Stimulated activated CD4-positive, alpha-beta T cell treated with anti-CD3 and anti-CD28 coated beads, Interleukin-4, amount 100 ng/mL, for 24 hours (primary cell): ENCODE measurements around the gene ALPK3.
"Not testable (repeated sequence)": the region's sequence is repeated elsewhere in the genome, so short reads cannot be mapped to it uniquely, and the experiment has no call there.

Experiments
- DNase-seq: peaks from one replicate; pipeline ENCODE4 v3.0.0-alpha.2; 2020

Gene ALPK3

GRCh38 chr15:84855136-84855535 lies 38.0 kb downstream of the ALPK3 start:
- no peak for DNase-seq

GRCh38 chr15:84855765-84856164 lies 38.6 kb downstream of the ALPK3 start:
- DNase-seq, result no peak

DNA sequence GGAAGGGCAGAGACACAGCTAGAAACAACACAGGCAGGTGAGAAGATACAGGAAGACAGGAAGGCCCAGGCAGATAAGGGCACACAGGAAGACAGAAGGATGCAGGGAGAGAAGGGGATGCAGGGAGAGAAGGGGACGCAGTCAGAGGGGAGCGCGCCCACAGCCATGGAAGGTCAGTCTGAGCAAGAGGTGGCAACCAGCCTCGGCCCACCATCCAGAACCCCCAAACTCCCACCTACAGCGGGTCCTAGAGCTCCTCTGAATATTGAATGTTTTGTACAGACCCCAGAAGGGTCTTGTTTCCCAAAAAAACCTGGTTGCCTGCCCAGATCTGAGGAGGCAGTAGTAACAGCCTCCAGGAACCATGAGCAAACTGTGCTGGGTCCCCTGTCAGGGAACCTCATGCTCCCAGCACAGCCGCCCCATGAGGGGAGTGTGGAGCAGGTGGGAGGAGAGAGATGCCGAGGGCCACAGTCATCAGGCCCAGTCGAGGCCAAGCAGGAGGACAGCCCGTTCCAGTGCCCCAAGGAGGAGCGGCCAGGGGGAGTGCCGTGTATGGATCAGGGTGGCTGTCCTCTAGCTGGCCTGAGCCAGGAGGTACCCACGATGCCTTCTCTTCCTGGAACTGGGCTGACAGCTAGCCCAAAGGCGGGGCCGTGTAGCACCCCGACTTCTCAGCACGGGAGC lies 39.7 kb downstream of the ALPK3 start:
- DNase-seq, result no peak

- DNase-seq, result no peak
Measured at GRCh38 chr15:84857418-84858004, 40.4 kb downstream of the ALPK3 start.

GRCh38 chr15:84858231-84858630 lies 41.1 kb downstream of the ALPK3 start:
- no peak for DNase-seq

DNA sequence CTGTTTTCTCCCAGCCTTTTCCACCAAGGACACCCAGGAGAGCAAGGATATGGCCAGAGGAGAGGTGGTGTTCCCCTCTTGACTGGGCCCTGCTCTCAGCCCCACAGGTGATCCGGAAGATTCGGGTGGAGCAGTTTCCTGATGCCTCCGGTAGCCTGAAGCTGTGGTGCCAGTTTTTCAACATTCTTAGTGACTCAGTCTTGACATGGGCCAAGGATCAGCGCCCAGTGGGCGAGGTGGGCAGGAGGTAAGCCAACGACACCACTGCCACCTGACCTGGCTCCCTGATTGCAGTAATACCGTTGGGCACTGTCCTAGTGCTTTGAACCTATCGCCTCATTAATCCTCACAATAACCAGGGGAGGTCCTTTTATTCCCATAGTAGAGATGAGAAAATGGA lies 42.0 kb downstream of the ALPK3 start:
- no peak for DNase-seq

GRCh38 chr15:84859651-84860050 lies 42.5 kb downstream of the ALPK3 start:
- DNase-seq, result no peak

DNA sequence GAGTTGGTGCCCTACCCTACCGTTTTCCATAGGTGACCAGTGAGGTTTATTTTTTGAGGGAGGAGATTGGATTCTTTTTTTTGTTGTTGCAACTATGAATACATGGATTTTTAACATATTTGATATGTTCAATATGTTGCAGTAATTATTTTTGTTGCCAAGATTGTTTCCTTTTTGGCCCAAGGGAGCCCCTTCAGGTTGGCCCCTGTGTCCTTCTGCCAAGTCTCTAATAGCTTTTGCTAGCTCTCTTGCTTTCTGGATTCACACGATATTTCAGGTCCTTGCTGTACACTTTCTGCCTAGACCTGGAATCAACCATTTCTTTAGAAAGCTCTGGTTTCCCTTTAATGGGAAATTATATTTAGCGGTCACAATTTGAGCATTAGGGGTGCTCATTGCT lies 44.6 kb downstream of the ALPK3 start:
- no peak for DNase-seq

DNA sequence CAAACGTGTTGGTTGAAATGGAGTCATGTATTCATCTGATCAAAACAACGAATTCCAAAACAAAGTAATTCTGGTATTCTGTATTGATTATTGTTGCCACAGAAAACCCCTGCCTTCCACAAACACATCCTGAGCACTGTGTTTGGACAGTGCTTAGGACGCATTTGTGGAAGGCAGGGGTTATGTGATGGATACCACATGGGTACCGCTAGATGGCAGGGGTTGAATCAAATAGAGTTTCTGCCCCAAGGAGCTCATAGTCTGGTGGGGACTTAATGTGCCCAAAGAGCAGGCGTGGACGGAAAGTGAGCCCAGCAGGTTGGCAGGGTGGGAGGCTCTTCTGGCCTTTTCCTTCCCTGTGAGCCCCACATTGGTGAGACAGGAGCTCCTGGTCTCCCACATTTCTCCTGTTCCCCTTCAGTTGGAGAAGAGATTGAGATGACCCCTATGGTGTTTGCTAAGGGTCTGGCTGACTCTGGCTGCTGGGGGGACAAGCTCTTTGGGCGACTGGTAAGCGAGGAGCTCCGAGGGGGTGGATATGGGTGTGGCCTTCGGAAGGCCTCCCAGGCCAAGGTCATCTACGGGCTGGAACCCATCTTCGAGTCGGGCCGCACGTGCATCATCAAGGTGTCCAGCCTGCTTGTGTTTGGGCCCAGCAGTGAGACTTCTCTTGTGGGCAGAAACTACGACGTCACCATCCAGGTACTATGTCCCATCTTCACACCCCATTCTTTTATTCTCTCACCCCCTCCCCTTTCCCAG lies 45.2 kb downstream of the ALPK3 start:
- DNase-seq, result no peak

DNA sequence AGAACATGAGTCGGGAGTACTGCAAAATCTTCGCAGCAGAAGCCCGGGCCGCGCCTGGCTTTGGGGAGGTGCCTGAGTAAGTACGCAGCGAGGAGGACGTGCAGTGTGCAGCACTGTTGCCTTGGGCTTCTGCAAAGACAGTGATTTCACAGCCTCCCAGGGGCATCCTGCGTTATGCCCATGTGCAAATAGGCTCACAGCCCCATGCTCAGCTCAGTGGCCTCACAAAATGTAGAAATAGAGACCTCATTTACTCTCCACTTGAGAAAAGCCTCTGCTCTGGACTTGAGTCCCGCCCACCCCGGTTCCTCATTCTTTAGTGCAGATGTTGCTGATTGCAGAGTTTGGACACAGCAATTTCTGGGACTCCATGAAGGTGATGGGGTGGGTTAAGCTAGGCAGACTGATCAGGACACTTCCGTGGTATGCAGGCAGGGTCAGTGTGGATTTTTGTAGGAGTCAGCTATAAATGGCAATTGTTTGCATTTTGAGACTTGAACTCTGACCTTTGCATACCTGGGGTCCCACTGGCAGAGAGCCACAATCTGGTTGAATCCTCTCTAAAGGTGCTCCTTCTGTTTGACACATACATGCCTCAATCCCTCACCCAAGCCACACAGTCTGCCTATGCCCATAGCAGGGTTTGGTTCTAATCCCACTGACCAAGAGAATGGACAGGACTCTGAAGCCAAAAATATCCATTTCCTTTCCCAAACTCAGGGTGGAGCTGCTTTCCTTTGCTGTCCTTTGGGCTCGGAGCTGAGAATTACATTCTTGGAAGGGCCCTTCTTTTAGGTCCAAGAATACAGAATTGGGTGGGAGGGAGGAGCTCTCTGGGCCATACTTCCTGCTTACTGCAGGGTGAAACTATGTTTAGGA lies 46.6 kb downstream of the ALPK3 start:
- DNase-seq, result no peak

GRCh38 chr15:84864444-84864795 lies 47.3 kb downstream of the ALPK3 start:
- no peak for DNase-seq

DNA sequence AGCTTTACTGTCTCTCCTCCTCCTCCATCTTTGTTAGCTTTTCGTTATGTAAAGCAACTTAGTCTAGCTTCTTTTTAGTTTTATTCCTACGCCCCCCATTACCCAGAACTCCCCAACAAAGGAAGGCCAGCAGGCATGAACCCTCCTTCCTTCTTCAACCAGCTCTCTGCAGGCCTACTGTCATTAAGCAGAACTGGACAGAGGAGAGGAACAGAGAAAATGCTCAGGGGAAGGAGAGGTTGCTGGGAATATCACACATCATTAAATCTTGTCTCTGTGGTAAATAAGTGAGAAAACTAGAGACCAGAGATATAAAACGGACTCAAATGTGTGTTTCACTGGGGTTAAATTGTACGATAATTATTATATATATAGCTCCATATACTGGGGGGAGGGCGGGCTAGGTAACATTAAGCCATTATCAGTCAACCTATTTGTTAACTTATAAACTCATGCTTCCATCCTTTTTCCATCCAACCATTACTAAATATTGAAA lies 48.0 kb downstream of the ALPK3 start:
- DNase-seq, result no peak

DNA sequence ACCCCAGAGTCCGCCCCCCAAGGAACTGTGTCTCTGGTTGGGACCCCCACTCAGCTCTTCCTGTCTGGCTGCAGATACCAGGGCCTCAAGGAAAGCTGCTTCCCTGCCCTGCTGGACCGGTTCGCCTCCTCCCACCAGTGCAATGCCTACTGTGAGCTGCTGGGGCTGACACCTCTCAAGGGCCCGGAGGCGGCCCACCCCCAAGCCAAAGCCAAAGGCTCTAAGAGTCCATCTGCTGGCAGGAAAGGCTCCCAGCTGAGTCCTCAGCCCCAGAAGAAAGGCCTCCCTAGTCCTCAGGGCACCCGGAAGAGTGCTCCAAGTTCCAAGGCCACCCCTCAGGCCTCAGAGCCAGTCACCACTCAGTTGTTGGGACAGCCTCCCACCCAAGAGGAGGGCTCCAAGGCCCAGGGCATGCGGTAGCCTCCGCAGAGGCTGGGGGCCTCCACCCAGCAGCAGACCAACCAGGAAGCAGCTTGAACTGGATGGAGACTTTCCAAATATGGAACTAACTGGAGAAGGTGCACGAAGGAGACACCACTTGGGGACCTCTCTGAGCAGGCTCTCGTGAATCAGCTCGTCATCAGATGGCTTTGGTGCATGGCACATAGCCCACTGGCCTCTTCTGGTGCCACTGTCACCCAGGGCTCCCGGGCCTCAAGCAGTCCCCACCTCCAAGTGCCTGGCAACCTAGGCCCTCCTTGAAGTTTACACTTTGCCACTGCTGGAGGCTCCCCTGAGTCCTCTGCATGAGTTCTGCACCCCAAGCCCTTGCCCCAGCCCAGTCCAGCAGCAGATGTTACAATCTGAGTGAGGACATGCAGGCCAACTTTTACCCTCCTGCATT lies 51.1 kb downstream of the ALPK3 start:
- no peak for DNase-seq

DNA sequence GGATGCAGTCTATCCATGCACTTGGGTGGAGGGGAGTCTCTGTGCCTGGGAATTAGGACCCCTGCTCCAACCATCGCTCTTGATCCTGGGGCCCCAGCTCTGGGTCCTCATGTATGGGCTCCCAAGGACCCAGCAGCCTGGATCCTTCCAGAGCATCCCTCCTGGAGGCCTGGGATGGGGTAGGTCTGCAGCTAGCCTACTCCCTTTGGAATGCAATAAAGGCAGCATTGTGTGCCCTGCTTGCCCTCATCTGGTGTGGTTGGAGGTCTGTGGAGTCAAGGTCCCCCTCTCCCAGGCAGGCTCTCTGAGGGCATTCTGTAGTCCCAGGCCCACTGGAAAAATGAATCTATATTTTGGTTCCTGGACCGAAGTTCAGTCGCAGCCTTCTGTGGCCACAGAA lies 52.4 kb downstream of the ALPK3 start:
- no peak for DNase-seq

- no peak for DNase-seq
Measured at GRCh38 chr15:84871428-84871985, 54.4 kb downstream of the ALPK3 start.

DNA sequence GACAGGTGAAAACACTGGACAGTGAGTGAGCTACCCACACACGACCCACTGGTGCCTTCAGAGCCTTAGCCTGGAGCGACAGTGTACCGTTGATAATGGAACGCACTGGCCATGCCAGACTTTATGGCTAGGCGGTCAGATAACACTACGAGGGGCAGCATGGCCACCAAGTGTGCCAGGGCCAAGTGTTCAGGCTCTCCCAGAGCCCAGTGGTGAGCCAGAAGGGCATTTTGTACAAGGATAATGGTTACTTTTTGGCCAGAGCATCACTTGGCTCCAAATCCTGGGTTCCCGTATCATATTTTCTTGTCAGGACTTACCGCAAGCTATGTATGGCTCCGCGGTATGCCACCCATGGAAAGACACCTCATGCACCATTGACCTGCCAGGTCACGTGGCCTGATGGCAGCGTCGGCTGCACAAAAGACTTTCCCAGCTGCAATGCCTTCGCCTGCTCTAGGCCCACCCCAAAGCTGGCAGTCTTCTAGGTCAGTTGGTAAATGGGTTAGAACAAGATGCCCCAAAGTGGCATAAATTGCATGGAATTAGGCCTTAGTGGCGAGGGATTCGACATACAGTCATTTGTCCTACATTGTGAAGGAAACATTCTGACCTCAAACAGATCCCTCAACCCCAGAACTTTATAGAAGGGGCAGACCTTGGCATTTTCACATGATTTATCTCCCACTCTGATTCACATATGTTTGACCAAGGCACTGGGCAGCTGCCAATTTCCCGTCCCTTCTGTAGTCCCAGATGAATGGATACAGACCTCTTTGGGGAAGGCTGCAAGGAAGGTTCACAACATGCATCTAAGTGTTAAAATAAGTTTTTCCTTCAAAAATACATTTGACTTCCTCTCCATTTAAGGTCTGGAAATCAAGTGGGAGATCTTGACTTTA lies 55.1 kb downstream of the ALPK3 start:
- no peak for DNase-seq

DNA sequence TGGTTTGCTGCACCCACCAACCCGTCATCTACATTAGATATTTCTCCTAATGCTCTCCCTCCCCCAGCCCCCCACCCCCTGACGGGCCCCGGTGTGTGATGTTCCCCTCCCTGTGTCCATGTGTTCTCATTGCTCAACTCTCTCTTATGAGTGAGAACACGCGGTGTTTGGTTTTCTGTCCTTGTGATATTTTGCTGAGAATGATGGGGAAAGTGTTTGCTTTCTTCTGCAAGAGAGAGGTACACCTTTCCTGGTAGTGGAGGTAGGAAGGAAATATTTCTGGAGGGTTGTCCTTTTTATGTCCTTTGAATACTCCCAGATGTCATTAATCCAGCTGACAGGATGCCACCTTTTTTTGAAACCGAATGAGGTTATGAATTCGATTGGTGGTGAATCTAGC lies 56.8 kb downstream of the ALPK3 start:
- no peak for DNase-seq

DNA sequence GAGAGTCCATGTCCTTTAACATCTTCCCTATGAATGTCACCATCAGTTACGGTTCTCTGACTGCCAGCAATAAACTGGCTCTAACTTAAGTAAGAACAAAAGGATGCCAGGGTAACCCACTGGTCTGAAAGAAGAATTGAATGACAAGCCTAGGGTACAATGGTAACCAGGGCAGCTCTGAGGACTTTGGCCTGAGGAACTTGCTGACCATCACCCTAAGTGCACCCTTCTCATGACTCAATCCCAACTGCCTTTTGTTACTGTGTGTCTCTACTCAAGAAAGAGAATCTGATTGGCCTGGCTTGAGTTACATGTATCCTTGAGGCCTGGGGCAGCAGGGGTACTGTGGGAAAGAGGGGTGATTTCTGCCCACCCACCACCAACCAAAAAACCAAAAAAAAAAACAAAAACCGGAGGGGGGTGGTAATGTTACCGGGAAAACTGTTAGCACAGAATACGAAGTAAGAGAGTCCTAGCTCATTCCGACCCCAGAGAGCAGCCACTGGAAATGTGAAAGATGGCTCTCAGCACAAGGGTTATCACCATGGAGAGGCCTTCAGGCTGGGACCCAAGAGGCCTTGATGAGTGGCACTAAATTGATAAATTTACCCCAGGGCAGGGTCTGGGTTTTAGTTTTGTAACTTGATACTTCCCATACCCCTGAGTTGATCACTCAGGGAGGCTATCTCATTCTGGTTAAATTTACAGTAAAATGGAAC lies 58.0 kb downstream of the ALPK3 start:
- DNase-seq, result no peak

DNA sequence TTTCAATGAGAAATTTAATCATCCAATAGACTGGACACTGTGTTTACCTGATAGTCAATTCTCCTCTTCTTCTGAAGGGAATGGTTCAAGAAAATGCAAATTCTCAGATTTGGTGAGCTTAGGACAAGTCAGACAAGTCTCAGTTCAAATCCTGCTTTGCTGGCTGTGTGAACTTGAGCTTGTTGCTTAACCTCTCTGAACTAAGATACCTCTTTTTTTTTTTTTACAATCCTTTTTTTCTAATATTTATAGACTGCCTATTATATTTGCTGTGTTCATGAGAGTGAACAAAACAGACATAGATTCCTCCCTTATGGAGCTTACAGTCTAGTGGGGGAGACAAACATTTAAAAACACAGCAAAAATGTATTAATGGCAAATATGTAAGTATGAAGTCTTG lies 59.1 kb downstream of the ALPK3 start:
- no peak for DNase-seq

DNA sequence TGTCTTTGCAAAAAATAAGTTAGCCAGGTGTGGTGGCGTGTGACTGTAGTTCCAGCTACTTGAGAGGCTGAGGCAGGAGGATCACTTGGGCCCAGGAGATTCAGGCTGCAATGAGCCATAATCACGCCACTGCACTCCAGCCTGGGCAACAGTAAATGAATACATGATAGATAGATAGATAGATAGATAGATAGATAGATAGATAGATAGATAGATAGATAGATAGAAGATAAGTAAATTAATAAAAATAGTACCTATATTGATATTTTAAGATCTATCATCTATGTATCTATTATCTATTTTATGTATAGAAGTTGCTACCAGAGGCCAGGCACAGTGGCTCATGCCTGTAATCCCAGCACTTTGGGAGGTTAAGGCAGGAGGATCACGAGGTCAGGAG lies 60.5 kb downstream of the ALPK3 start:
- not testable (repeated sequence) for DNase-seq
